WTC11 (cell line): ENCODE data around the gene AGBL1. TPM values are rescaled to one million over a fixed set of nuclear protein-coding genes. Genes with fewer than 3 reads are reported as not detected.

Source experiments
- ATAC-seq: fragments of 200-7000 bp; cut with Tn5 transposase; 2 replicates; pipeline ENCODE4 v1.10.0; 2021; ENCODE audit warnings: mild to moderate bottlenecking, moderate library complexity
- CTCF ChIA-PET: fragments of 300-600 bp; sonication (Branson Sonifier 250); formaldehyde crosslinking; loops from one replicate; lab custom pipeline; 2021; ENCODE audit warnings: antibody characterized with exemption; lab: Charles Lee
- POLR2A ChIA-PET: fragments of 350-600 bp; sonication (Branson Sonifier 250); formaldehyde crosslinking; loops from one replicate; lab custom pipeline; 2021; ENCODE audit warnings: antibody characterized with exemption; lab: Charles Lee
- DNase-seq: peaks from one replicate; pipeline ENCODE4 v3.0.0; 2021; ENCODE audit warnings: low spot score
- H3K27ac Mint-ChIP-seq: 2 replicates; pipeline ENCODE4 v1.8.0; 2021; ENCODE audit warnings: mixed read lengths
- H3K27me3 Mint-ChIP-seq: 2 replicates; pipeline ENCODE4 v1.8.0; 2021; ENCODE audit warnings: low read depth, mild to moderate bottlenecking, moderate library complexity, mixed read lengths
- H3K36me3 Mint-ChIP-seq: 2 replicates; pipeline ENCODE4 v1.8.0; 2021; ENCODE audit warnings: mixed read lengths
- H3K4me1 Mint-ChIP-seq: 2 replicates; pipeline ENCODE4 v1.8.0; 2022; ENCODE audit warnings: mixed read lengths
- H3K4me3 Mint-ChIP-seq: 2 replicates; pipeline ENCODE4 v1.8.0; 2021; ENCODE audit warnings: mild to moderate bottlenecking, moderate library complexity, mixed read lengths
- H3K9me3 Mint-ChIP-seq: 2 replicates; pipeline ENCODE4 v1.8.0; 2021; ENCODE audit warnings: mixed read lengths
- CREM ChIP-seq: sonication (generic); formaldehyde crosslinking; IDR thresholded peaks from 2 replicates; pipeline ENCODE4 v1.8.1; 2022; ENCODE audit warnings: mild to moderate bottlenecking, missing genetic modification reagents, moderate library complexity
- MXD4 ChIP-seq: fragments of 250-450 bp; sonication (Bioruptor Pico); IDR thresholded peaks from 2 replicates; pipeline ENCODE4 v1.8.0; 2021; ENCODE audit warnings: mild to moderate bottlenecking, moderate library complexity, borderline replicate concordance
- NFE2L1 ChIP-seq: sonication (generic); formaldehyde crosslinking; IDR thresholded peaks from 2 replicates; pipeline ENCODE4 v1.8.1; 2023; ENCODE audit warnings: missing genetic modification reagents
- NR2C2 ChIP-seq: sonication (generic); formaldehyde crosslinking; IDR thresholded peaks from 2 replicates; pipeline ENCODE4 v1.8.0; 2022; ENCODE audit warnings: mild to moderate bottlenecking, missing genetic modification reagents
- RELA ChIP-seq: sonication (generic); formaldehyde crosslinking; IDR thresholded peaks from 2 replicates; pipeline ENCODE4 v1.8.1; 2022; ENCODE audit warnings: missing genetic modification reagents, mild to moderate bottlenecking, borderline replicate concordance
- total RNA-seq: library from RNA; stranded (reverse); gene quantifications from 3 replicates; pipeline ENCODE4 v1.2.3, GENCODE V29; 2021
- TF ChIP-seq, protein P1 (sequence below): sonication (generic); formaldehyde crosslinking; IDR thresholded peaks from 2 replicates; pipeline ENCODE4 v1.8.0; 2022; ENCODE audit warnings: mild to moderate bottlenecking, missing genetic modification reagents
- TF ChIP-seq, protein P2 (sequence below): fragments of 250-450 bp; sonication (Bioruptor Pico); IDR thresholded peaks from 2 replicates; pipeline ENCODE4 v1.9.0; 2021; ENCODE audit warnings: moderate library complexity, mild to moderate bottlenecking, inconsistent platforms, borderline replicate concordance
- TF ChIP-seq, protein P3 (sequence below): sonication (generic); formaldehyde crosslinking; IDR thresholded peaks from 2 replicates; pipeline ENCODE4 v1.8.1; 2022; ENCODE audit warnings: low read depth, missing genetic modification reagents, borderline replicate concordance
- TF ChIP-seq, protein P4 (sequence below): sonication (generic); formaldehyde crosslinking; conservative IDR thresholded peaks from 2 replicates; pipeline ENCODE4 v1.8.1; 2023; ENCODE audit warnings: mild to moderate bottlenecking, low read depth, missing genetic modification reagents, moderate library complexity
- TF ChIP-seq, protein P5 (sequence below): sonication (generic); formaldehyde crosslinking; IDR thresholded peaks from 2 replicates; pipeline ENCODE4 v1.8.1; 2022; ENCODE audit warnings: mild to moderate bottlenecking, moderate library complexity, missing genetic modification reagents
- TF ChIP-seq, protein P6 (sequence below): sonication (generic); formaldehyde crosslinking; IDR thresholded peaks from 2 replicates; pipeline ENCODE4 v1.8.0; 2022; ENCODE audit warnings: mild to moderate bottlenecking, missing genetic modification reagents
- TF ChIP-seq, protein P7 (sequence below): fragments of 200-600 bp; IDR thresholded peaks from 2 replicates; pipeline ENCODE4 v1.8.0; 2022; ENCODE audit warnings: antibody characterized with exemption
- TF ChIP-seq, protein P8 (sequence below): sonication (generic); formaldehyde crosslinking; IDR thresholded peaks from 2 replicates; pipeline ENCODE4 v1.8.1; 2022; ENCODE audit warnings: missing genetic modification reagents, borderline replicate concordance
- TF ChIP-seq, protein P9 (sequence below): fragments of 250-450 bp; sonication (Bioruptor Pico); IDR thresholded peaks from 2 replicates; pipeline ENCODE4 v1.8.0; 2021; ENCODE audit warnings: mild to moderate bottlenecking

The AGBL1 gene
- total RNA-seq, 1 experiment from 2014 or later: not detected

DNA sequence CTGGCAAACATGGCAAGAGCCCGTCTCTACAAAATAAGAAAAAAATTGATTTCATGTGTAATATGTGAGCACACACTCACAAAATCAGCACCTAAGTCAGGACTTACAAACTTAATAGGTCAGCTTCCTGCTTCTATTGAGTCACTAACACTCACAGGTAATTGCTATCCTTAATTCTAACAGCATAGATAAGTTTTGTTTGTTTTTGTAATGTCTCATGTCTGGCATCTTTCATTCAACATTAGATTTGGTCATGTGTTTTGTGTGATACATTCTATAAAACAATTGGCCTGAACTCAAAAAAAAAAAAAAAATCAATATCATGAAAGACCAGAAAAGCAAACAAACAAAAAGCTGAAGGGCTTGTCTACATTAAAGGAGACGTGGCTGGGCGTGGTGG lies 564.7 kb downstream of the AGBL1 start:
- no peaks in the 10 kb centered on the region for H3K4me1 Mint-ChIP-seq
- TF ChIP-seq, protein P1, sequence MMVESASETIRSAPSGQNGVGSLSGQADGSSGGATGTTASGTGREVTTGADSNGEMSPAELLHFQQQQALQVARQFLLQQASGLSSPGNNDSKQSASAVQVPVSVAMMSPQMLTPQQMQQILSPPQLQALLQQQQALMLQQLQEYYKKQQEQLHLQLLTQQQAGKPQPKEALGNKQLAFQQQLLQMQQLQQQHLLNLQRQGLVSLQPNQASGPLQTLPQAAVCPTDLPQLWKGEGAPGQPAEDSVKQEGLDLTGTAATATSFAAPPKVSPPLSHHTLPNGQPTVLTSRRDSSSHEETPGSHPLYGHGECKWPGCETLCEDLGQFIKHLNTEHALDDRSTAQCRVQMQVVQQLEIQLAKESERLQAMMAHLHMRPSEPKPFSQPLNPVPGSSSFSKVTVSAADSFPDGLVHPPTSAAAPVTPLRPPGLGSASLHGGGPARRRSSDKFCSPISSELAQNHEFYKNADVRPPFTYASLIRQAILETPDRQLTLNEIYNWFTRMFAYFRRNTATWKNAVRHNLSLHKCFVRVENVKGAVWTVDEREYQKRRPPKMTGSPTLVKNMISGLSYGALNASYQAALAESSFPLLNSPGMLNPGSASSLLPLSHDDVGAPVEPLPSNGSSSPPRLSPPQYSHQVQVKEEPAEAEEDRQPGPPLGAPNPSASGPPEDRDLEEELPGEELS (CRISPR knock-in tag): no peak
- TF ChIP-seq, protein P2, sequence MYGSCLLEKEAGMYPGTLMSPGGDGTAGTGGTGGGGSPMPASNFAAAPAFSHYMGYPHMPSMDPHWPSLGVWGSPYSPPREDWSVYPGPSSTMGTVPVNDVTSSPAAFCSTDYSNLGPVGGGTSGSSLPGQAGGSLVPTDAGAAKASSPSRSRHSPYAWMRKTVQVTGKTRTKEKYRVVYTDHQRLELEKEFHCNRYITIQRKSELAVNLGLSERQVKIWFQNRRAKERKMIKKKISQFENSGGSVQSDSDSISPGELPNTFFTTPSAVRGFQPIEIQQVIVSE (CRISPR knock-in tag): no peak
- TF ChIP-seq, protein P3, sequence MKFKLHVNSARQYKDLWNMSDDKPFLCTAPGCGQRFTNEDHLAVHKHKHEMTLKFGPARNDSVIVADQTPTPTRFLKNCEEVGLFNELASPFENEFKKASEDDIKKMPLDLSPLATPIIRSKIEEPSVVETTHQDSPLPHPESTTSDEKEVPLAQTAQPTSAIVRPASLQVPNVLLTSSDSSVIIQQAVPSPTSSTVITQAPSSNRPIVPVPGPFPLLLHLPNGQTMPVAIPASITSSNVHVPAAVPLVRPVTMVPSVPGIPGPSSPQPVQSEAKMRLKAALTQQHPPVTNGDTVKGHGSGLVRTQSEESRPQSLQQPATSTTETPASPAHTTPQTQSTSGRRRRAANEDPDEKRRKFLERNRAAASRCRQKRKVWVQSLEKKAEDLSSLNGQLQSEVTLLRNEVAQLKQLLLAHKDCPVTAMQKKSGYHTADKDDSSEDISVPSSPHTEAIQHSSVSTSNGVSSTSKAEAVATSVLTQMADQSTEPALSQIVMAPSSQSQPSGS (CRISPR knock-in tag): no peak
- TF ChIP-seq, protein P4, sequence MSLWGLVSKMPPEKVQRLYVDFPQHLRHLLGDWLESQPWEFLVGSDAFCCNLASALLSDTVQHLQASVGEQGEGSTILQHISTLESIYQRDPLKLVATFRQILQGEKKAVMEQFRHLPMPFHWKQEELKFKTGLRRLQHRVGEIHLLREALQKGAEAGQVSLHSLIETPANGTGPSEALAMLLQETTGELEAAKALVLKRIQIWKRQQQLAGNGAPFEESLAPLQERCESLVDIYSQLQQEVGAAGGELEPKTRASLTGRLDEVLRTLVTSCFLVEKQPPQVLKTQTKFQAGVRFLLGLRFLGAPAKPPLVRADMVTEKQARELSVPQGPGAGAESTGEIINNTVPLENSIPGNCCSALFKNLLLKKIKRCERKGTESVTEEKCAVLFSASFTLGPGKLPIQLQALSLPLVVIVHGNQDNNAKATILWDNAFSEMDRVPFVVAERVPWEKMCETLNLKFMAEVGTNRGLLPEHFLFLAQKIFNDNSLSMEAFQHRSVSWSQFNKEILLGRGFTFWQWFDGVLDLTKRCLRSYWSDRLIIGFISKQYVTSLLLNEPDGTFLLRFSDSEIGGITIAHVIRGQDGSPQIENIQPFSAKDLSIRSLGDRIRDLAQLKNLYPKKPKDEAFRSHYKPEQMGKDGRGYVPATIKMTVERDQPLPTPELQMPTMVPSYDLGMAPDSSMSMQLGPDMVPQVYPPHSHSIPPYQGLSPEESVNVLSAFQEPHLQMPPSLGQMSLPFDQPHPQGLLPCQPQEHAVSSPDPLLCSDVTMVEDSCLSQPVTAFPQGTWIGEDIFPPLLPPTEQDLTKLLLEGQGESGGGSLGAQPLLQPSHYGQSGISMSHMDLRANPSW (CRISPR knock-in tag): no peak
- TF ChIP-seq NR2C2 (CRISPR knock-in tag) (no peak), RELA (CRISPR knock-in tag) (no peak), NFE2L1 (CRISPR knock-in tag) (no peak), MXD4 (no peak)
- TF ChIP-seq, protein P5, sequence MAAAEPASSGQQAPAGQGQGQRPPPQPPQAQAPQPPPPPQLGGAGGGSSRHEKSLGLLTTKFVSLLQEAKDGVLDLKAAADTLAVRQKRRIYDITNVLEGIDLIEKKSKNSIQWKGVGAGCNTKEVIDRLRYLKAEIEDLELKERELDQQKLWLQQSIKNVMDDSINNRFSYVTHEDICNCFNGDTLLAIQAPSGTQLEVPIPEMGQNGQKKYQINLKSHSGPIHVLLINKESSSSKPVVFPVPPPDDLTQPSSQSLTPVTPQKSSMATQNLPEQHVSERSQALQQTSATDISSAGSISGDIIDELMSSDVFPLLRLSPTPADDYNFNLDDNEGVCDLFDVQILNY: no peak
- TF ChIP-seq, protein P6, sequence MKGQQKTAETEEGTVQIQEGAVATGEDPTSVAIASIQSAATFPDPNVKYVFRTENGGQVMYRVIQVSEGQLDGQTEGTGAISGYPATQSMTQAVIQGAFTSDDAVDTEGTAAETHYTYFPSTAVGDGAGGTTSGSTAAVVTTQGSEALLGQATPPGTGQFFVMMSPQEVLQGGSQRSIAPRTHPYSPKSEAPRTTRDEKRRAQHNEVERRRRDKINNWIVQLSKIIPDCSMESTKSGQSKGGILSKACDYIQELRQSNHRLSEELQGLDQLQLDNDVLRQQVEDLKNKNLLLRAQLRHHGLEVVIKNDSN (CRISPR knock-in tag): no peak
- TF ChIP-seq, protein P7, sequence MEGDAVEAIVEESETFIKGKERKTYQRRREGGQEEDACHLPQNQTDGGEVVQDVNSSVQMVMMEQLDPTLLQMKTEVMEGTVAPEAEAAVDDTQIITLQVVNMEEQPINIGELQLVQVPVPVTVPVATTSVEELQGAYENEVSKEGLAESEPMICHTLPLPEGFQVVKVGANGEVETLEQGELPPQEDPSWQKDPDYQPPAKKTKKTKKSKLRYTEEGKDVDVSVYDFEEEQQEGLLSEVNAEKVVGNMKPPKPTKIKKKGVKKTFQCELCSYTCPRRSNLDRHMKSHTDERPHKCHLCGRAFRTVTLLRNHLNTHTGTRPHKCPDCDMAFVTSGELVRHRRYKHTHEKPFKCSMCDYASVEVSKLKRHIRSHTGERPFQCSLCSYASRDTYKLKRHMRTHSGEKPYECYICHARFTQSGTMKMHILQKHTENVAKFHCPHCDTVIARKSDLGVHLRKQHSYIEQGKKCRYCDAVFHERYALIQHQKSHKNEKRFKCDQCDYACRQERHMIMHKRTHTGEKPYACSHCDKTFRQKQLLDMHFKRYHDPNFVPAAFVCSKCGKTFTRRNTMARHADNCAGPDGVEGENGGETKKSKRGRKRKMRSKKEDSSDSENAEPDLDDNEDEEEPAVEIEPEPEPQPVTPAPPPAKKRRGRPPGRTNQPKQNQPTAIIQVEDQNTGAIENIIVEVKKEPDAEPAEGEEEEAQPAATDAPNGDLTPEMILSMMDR: no peak
- no peak overlapping the region for H3K27ac Mint-ChIP-seq
- ATAC-seq (no peak), DNase-seq (no peak)
- no peak overlapping the region for H3K4me3 Mint-ChIP-seq
- ChIA-PET CTCF (interaction anchor here (1.2 kb wide), 1 partner anchor 98 kb away, joined by 3 read pairs; no protein-coding TSS in a partner anchor), POLR2A (no interaction called here)
- no peaks in the 10 kb centered on the region for H3K36me3 Mint-ChIP-seq
- H3K9me3 Mint-ChIP-seq: no peaks in the 10 kb centered on the region
- H3K27me3 Mint-ChIP-seq: no peaks in the 10 kb centered on the region

DNA sequence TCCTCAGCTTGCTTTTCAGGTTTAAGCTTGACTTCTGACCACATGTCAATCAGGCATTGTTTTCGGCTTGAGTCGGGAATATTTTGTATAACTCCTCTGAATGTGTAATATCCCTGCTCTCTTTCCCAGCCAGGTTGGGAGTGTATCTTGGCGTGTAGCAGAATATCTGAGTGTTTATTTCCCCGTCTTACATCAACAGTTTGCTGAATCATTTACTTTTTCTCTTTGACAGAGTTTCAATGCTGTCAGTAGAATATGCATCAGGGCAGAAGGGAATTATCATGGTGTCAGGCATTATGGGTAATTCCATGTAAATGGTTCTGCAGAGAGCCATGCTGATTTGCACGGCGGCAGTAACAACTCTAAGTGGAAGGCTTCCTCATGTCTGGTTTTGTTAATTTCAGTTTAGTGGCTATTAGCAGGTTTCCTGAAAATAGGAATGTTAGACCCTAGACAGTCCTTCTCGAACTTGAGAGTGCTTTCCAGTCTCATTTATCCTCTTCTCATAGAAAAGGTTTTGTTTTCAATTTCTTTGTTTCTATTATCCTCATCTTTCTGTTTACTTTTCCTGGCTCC lies 566.3 kb downstream of the AGBL1 start:
- Mint-ChIP-seq H3K4me3 (no peak overlapping the region), H3K36me3 (no peaks in the 10 kb centered on the region), H3K4me1 (no peaks in the 10 kb centered on the region), H3K9me3 (no peaks in the 10 kb centered on the region), H3K27ac (no peak overlapping the region), H3K27me3 (no peaks in the 10 kb centered on the region)
- ATAC-seq (no peak), DNase-seq (no peak)
- CTCF ChIA-PET: no interaction called here
- POLR2A ChIA-PET: no interaction called here
- TF ChIP-seq, protein P4 (CRISPR knock-in tag): no peak
- TF ChIP-seq, protein P8, sequence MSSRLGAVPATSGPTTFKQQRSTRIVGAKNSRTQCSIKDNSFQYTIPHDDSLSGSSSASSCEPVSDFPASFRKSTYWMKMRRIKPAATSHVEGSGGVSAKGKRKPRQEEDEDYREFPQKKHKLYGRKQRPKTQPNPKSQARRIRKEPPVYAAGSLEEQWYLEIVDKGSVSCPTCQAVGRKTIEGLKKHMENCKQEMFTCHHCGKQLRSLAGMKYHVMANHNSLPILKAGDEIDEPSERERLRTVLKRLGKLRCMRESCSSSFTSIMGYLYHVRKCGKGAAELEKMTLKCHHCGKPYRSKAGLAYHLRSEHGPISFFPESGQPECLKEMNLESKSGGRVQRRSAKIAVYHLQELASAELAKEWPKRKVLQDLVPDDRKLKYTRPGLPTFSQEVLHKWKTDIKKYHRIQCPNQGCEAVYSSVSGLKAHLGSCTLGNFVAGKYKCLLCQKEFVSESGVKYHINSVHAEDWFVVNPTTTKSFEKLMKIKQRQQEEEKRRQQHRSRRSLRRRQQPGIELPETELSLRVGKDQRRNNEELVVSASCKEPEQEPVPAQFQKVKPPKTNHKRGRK: no peak
- TF ChIP-seq, protein P9, sequence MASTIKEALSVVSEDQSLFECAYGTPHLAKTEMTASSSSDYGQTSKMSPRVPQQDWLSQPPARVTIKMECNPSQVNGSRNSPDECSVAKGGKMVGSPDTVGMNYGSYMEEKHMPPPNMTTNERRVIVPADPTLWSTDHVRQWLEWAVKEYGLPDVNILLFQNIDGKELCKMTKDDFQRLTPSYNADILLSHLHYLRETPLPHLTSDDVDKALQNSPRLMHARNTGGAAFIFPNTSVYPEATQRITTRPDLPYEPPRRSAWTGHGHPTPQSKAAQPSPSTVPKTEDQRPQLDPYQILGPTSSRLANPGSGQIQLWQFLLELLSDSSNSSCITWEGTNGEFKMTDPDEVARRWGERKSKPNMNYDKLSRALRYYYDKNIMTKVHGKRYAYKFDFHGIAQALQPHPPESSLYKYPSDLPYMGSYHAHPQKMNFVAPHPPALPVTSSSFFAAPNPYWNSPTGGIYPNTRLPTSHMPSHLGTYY (CRISPR knock-in tag): no peak
- TF ChIP-seq, protein P1 (CRISPR knock-in tag): no peak
- TF ChIP-seq CREM (CRISPR knock-in tag): no peak
